CD14-positive monocyte (primary cell): ENCODE data around the gene DDX50. TPM values are rescaled to one million over a fixed set of nuclear protein-coding genes. Genes with fewer than 3 reads are reported as not detected.

Source experiments
- DNase-seq, 3 donors: peaks; one replicate each; pipeline ENCODE4 v3.0.0-alpha.2; 2011 to 2022
- H2AFZ ChIP-seq: 2 replicates; pipeline ENCODE4 v1.6.0; 2012; ENCODE audit warnings: mild to moderate bottlenecking, low read depth, low read length, inconsistent platforms; ENCODE audit not compliant: insufficient read depth, poor library complexity, severe bottlenecking
- H3K27ac ChIP-seq, 2 donors: 1 replicate in 1 of 2; 2 replicates in 1 of 2; pipeline ENCODE4 v1.5.1; 2012 to 2013; ENCODE audit warnings: low read length in 2 of 2, control low read depth in 1 of 2, inconsistent platforms in 1 of 2, low read depth in 1 of 2, mild to moderate bottlenecking in 1 of 2
- H3K27me3 ChIP-seq, 2 donors: one replicate each; pipeline versions ENCODE4 v1.6.0 to v1.6.1; 2011 to 2013; ENCODE audit warnings: low read length in 2 of 2; ENCODE audit not compliant: control insufficient read depth in 2 of 2, insufficient read depth in 2 of 2
- H3K36me3 ChIP-seq, 2 donors: replicated peaks in 1 of 2; 1 replicate in 1 of 2; 2 replicates in 1 of 2; pipeline versions ENCODE4 v1.5.1 to v1.6.1; 2012 to 2013; ENCODE audit warnings: low read length in 2 of 2, control low read depth in 1 of 2, inconsistent platforms in 1 of 2, mild to moderate bottlenecking in 1 of 2; ENCODE audit not compliant: insufficient read depth in 2 of 2, control insufficient read depth in 1 of 2
- H3K4me1 ChIP-seq, 2 donors: 1 replicate in 1 of 2; 2 replicates in 1 of 2; pipeline versions ENCODE4 v1.5.1 to v1.6.1; 2012 to 2013; ENCODE audit warnings: low read length in 2 of 2, control low read depth in 1 of 2, inconsistent platforms in 1 of 2, mild to moderate bottlenecking in 1 of 2, moderate library complexity in 1 of 2; ENCODE audit not compliant: insufficient read depth in 2 of 2, control insufficient read depth in 1 of 2
- H3K4me2 ChIP-seq: replicated peaks from 2 replicates; pipeline ENCODE3; 2012; ENCODE audit warnings: low read length, moderate library complexity, mild to moderate bottlenecking; ENCODE audit not compliant: poor library complexity, severe bottlenecking; ENCODE audit errors: extremely low read depth
- H3K4me3 ChIP-seq, 3 experiments: fragments of 200-600 bp in 1 of 3; sonication (generic) in 1 of 3; replicated peaks in 1 of 3; 1 replicate in 2 of 3; 2 replicates in 1 of 3; pipeline ENCODE4 v1.5.1; 2011 to 2013; ENCODE audit warnings: low read length in 3 of 3, mild to moderate bottlenecking in 3 of 3, control low read depth in 2 of 3, low read depth in 2 of 3, inconsistent platforms in 1 of 3, moderate library complexity in 1 of 3
- H3K79me2 ChIP-seq: 2 replicates; pipeline ENCODE4 v1.6.0; 2012; ENCODE audit warnings: mild to moderate bottlenecking, control low read depth, inconsistent platforms, low read length, moderate library complexity; ENCODE audit not compliant: insufficient read depth
- H3K9ac ChIP-seq: 2 replicates; pipeline ENCODE4 v1.6.0; 2017; ENCODE audit warnings: low read length, mild to moderate bottlenecking; ENCODE audit not compliant: insufficient read depth, poor library complexity, severe bottlenecking
- H3K9me3 ChIP-seq, 2 donors: replicated peaks in 1 of 2; 1 replicate in 1 of 2; 2 replicates in 1 of 2; pipeline versions ENCODE4 v1.5.1 to v1.6.1; 2012 to 2013; ENCODE audit warnings: low read length in 2 of 2, control low read depth in 1 of 2; ENCODE audit not compliant: control insufficient read depth in 1 of 2, insufficient read depth in 1 of 2
- H4K20me1 ChIP-seq: 2 replicates; pipeline ENCODE4 v1.6.0; 2012; ENCODE audit warnings: mild to moderate bottlenecking, low read length, control low read depth, moderate library complexity; ENCODE audit not compliant: insufficient read depth
- H3K27ac Mint-ChIP-seq, 7 donors: one replicate each; pipeline ENCODE4 v1.8.0; 2020; ENCODE audit warnings: mild to moderate bottlenecking in 7 of 7, mixed read lengths in 7 of 7, moderate library complexity in 6 of 7, inconsistent platforms in 2 of 7
- H3K27me3 Mint-ChIP-seq, 3 donors: one replicate each; pipeline ENCODE4 v1.8.0; 2021 to 2022; ENCODE audit warnings: low read depth in 3 of 3, mild to moderate bottlenecking in 3 of 3, mixed read lengths in 3 of 3, moderate library complexity in 3 of 3, inconsistent platforms in 1 of 3
- H3K36me3 Mint-ChIP-seq, 2 donors: one replicate each; pipeline ENCODE4 v1.8.0; 2020; ENCODE audit warnings: mixed read lengths in 2 of 2, inconsistent platforms in 1 of 2, mild to moderate bottlenecking in 1 of 2
- H3K4me1 Mint-ChIP-seq: one replicate; pipeline ENCODE4 v1.8.0; 2020; ENCODE audit warnings: mild to moderate bottlenecking, mixed read lengths
- H3K4me3 Mint-ChIP-seq, 2 donors: one replicate each; pipeline ENCODE4 v1.8.0; 2020; ENCODE audit warnings: mild to moderate bottlenecking in 2 of 2, mixed read lengths in 2 of 2, moderate library complexity in 1 of 2
- H3K9me3 Mint-ChIP-seq, 7 donors: one replicate each; pipeline ENCODE4 v1.8.0; 2020 to 2022; ENCODE audit warnings: mixed read lengths in 7 of 7, mild to moderate bottlenecking in 6 of 7, moderate library complexity in 6 of 7, inconsistent platforms in 2 of 7
- CTCF ChIP-seq: fragments of 200-600 bp; IDR thresholded peaks from one replicate; pipeline ENCODE4 v1.8.0; 2022; ENCODE audit warnings: antibody characterized with exemption, mild to moderate bottlenecking
- WGBS: methylation state at CpG from one replicate; pipeline ENCODE4 v1.1.5; 2013; ENCODE audit warnings: missing lambda C conversion rate; ENCODE audit not compliant: insufficient coverage; 5-methylcytosine and 5-hydroxymethylcytosine counted together
- intact Hi-C, 2 donors: fragments of 100-400 bp; cut with micrococcal nuclease; formaldehyde crosslinking; loops; one replicate each; pipeline versions ENCODE4 v1.15.0 to v1.15.1; 2023
- polyA plus RNA-seq, 3 donors: library from polyadenylated mRNA; depleted of rRNA in 1 of 3; unstranded in 2 of 3; stranded (reverse) in 1 of 3; fragments of 300-500 nt in 2 of 3; fragments of >200 nt in 1 of 3; fragmentation: Illumina TruSeq in 2 of 3; gene quantifications; 1 replicate in 2 of 3; 2 replicates in 1 of 3; pipeline ENCODE4 v1.2.3, GENCODE V29; 2012 to 2021

DDX50 gene
- polyA plus RNA-seq, 3 donors = 14.2 to 17.1 (median 17.0) TPM

GRCh38 chr10:68870545-68871104, 30.5 kb upstream of the DDX50 start:
- WGBS = 75% methylated on average over 2 of the region's 3 CpGs
- Mint-ChIP-seq H3K27ac (no peak overlapping the region), H3K4me1 (no peaks in the 10 kb centered on the region), H3K27me3 (peaks cover 0 to 2% (median 0%) of the 10 kb centered on the region in 3 donors), H3K4me3 (no peak overlapping the region), H3K36me3 (no peaks in the 10 kb centered on the region), H3K9me3 (peaks cover 7 to 24% (median 13%) of the 10 kb centered on the region in 7 donors)
- intact Hi-C loops = no loop called here
- peaks cover 0 to 14% of the 10 kb centered on the region in 2 donors for H3K9me3 ChIP-seq
- no peak overlapping the region for H3K27ac ChIP-seq
- H3K4me2 ChIP-seq = no peak overlapping the region
- H3K9ac ChIP-seq = no peak overlapping the region
- no peaks in the 10 kb centered on the region for H4K20me1 ChIP-seq
- H2AFZ ChIP-seq = no peak overlapping the region
- no peak for TF ChIP-seq CTCF
- no peaks in the 10 kb centered on the region for H3K36me3 ChIP-seq
- H3K4me1 ChIP-seq = no peaks in the 10 kb centered on the region
- no peaks in the 10 kb centered on the region for H3K79me2 ChIP-seq
- no peak for DNase-seq
- H3K27me3 ChIP-seq = no peaks in the 10 kb centered on the region
- H3K4me3 ChIP-seq = no peak overlapping the region

GRCh38 chr10:68871105-68871711, 29.9 kb upstream of the DDX50 start:
- Histone ChIP-seq H3K9ac (no peak overlapping the region), H3K27ac (no peak overlapping the region), H3K79me2 (no peaks in the 10 kb centered on the region), H3K4me2 (no peak overlapping the region), H3K36me3 (no peaks in the 10 kb centered on the region), H2AFZ (no peak overlapping the region), H3K4me1 (no peaks in the 10 kb centered on the region), H3K9me3 (peaks cover 0 to 14% of the 10 kb centered on the region in 2 donors), H3K4me3 (no peak overlapping the region), H4K20me1 (no peaks in the 10 kb centered on the region), H3K27me3 (no peaks in the 10 kb centered on the region)
- Mint-ChIP-seq H3K27me3 (peaks cover 0 to 2% (median 0%) of the 10 kb centered on the region in 3 donors), H3K27ac (no peak overlapping the region), H3K9me3 (peaks cover 7 to 24% (median 13%) of the 10 kb centered on the region in 7 donors), H3K36me3 (no peaks in the 10 kb centered on the region), H3K4me3 (no peak overlapping the region), H3K4me1 (no peaks in the 10 kb centered on the region)
- 82% methylated on average over 4 of the region's 6 CpGs for WGBS
- TF ChIP-seq CTCF = no peak
- intact Hi-C loops = no loop called here
- no peak for DNase-seq
